Aorta (tissue), 5 donors: ENCODE data around the gene ABHD14A. TPM values are rescaled to one million over a fixed set of nuclear protein-coding genes. Genes with fewer than 3 reads are reported as not detected.
A peak's percentile ranks its signal among the peaks of the same experiment; 100 is the strongest.

Source experiments
- ATAC-seq: fragments of 200-7000 bp; cut with Tn5 transposase; one replicate; pipeline ENCODE4 v1.9.1; 2022; ENCODE audit warnings: moderate library complexity; ENCODE audit not compliant: low FRiP score
- DNase-seq, 2 donors: peaks; one replicate each; pipeline ENCODE4 v3.0.0-alpha.2; 2020
- H3K27ac ChIP-seq, 2 donors: one replicate each; pipeline ENCODE4 v1.5.1; 2013; ENCODE audit warnings: low read length in 2 of 2, mild to moderate bottlenecking in 2 of 2, moderate library complexity in 2 of 2, control low read depth in 1 of 2, inconsistent platforms in 1 of 2, low read depth in 1 of 2
- H3K27me3 ChIP-seq, 2 donors: one replicate each; pipeline ENCODE4 v1.6.1; 2013; ENCODE audit warnings: control low read depth in 1 of 2, low read length in 1 of 2, mild to moderate bottlenecking in 1 of 2, moderate library complexity in 1 of 2; ENCODE audit not compliant: insufficient read depth in 2 of 2, control insufficient read depth in 1 of 2
- H3K36me3 ChIP-seq, 2 donors: one replicate each; pipeline ENCODE4 v1.6.1; 2013; ENCODE audit warnings: control low read depth in 1 of 2, low read length in 1 of 2, mild to moderate bottlenecking in 1 of 2; ENCODE audit not compliant: insufficient read depth in 2 of 2, control insufficient read depth in 1 of 2
- H3K4me1 ChIP-seq, 2 donors: one replicate each; pipeline ENCODE4 v1.6.1; 2013; ENCODE audit warnings: low read length in 2 of 2, control low read depth in 1 of 2, mild to moderate bottlenecking in 1 of 2, moderate library complexity in 1 of 2; ENCODE audit not compliant: insufficient read depth in 2 of 2, control insufficient read depth in 1 of 2
- H3K4me3 ChIP-seq, 2 donors: one replicate each; pipeline ENCODE4 v1.5.1; 2013; ENCODE audit warnings: low read length in 2 of 2, control low read depth in 1 of 2, mild to moderate bottlenecking in 1 of 2
- H3K9me3 ChIP-seq: one replicate; pipeline ENCODE4 v1.6.1; 2013; ENCODE audit warnings: mild to moderate bottlenecking, low read length; ENCODE audit not compliant: control insufficient read depth
- WGBS, 2 donors: extraction: QIAGEN DNeasy Blood & Tissue Kit; methylation state at CpG; one replicate each; pipeline ENCODE4 v1.1.7; 2013; 5-methylcytosine and 5-hydroxymethylcytosine counted together
- intact Hi-C, 2 donors: fragments of 100-400 bp; cut with DNase I; formaldehyde crosslinking; loops; one replicate each; pipeline versions ENCODE4 v1.14.2 to v1.15.0; 2022
- polyA plus RNA-seq, 2 donors: library from polyadenylated mRNA; stranded (reverse); fragments of 200-250 nt; gene quantifications; one replicate each; pipeline ENCODE4 v1.2.3, GENCODE V29; 2013
- total RNA-seq, 2 donors: library from RNA; stranded (reverse); fragmentation: NEBNext Ultra II Directional; extraction: Animal tissue kit (Norgen Biotek cat#: 25700); gene quantifications; one replicate each; pipeline ENCODE4 v1.2.1, GENCODE V29; 2021
- donor health status: healthy with polysubstance abuse.
- donor health status: Bipolar disorder and iron deficiency.
- donor health status: DM: no; HTN: no; CAD: no.
- donor health status: DM: no; HTN: no; CAD: no.
- donor health status: DM: yes; HTN: yes; CAD: no.

Gene ABHD14A
- total and polyA plus RNA-seq, 4 donors: 4.7 to 23.0 (median 12.7) TPM

DNA sequence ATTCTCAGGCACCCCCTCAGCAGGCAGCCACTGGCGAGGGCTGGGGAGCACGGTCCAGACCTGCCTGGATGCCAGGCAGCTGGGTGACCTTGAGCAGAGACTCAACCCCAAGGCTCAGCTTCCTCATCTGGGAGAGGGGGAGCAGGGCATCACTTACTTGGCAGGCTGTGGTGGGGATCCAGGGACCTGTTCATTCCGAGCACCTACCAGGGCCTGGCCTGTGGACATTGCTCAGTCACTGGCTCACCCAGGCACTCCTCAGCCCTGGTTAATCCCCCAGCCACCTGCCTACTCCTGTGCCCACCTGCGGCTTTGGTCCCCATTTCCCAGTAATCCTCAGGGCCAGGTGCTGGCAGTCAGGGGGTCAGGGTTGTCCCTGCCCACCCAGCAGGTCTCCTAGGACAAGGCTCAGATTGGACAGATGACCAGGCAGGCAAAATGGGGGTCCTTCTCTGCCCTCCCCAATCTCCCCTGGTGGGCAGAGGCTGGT lies 30.1 kb downstream of the ABHD14A start:
- Histone ChIP-seq H3K27me3 (no peaks in the 10 kb centered on the region), H3K9me3 (no peaks in the 10 kb centered on the region), H3K4me3 (no peak overlapping the region), H3K27ac (no peak overlapping the region), H3K36me3 (no peaks in the 10 kb centered on the region), H3K4me1 (no peaks in the 10 kb centered on the region)
- DNase-seq (no peak), ATAC-seq (peak; percentile 24)
- intact Hi-C loops: loop anchor here (1.0 to 10.0 kb wide), 3 partner anchors 48 to 340 kb away; no protein-coding TSS in a partner anchor
- WGBS, 2 donors: 94 to 95% methylated on average over 4 of the region's 4 CpGs

DNA sequence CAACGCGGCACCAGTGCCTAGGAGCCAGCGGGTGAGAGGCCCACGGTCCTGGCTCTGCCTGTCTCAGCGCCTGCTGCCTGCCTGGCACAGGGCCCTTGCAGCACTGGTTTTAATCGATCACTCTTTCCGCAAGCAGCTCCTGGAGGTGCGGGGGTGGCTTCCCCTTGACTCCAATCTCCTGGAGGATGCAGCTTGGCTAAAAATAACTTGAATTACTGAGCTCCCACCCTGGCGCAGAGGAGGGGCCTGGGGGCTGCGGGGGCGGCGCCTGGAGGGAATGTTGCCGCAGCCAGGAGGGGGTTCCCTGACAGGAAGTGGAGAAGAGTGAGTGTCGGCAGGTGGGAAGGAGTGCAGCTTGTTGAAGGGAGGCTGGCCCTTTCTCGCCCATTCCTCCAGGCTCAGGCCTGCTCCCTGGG lies 30.7 kb downstream of the ABHD14A start:
- intact Hi-C loops: loop anchor here in 1 of 2 donors (10.0 kb wide), 1 partner anchor 339 kb away; no protein-coding TSS in a partner anchor

DNA sequence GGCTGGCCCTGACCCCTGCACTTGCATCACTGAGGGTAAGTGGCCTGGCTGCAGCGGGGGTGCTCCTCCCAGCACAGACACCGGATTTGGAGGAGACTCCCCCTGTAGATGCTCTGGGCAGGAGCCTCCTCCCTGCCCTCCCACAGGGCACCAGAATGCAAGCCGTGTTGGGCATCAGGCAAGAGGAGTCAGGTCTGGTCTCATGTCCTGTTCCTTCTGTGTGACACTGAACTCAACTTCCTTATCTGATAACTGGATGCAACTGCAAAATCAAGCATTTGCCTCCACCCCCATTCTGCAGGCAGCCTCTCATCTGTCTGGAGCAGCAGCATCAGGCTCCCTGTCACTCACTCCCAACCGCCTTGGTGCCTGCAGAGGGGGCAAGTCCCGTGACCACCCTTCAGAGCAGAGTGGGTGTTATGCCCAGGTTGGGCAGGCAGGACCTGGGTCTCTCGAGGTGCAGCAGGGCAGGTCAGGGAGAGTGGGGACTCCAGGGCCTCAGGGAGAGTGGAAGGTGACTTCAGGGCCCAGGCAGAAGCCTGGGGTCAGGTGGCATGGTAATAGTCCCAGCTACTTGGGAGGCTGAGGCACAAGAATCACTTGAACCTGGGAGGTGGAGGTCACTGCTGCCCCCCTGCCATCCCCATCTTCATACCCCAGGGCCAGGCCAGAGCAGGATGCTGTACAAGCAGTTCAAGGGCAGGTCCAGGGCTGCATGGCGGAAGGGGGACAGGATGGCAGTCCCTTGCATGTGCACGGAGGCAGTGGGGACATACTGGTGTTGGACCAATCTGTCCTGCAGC lies 31.4 kb downstream of the ABHD14A start:
- Histone ChIP-seq H3K4me1 (no peaks in the 10 kb centered on the region), H3K4me3 (no peak overlapping the region), H3K36me3 (no peaks in the 10 kb centered on the region), H3K27me3 (no peaks in the 10 kb centered on the region), H3K27ac (no peak overlapping the region), H3K9me3 (no peaks in the 10 kb centered on the region)
- ATAC-seq (no peak), DNase-seq (no peak)
- intact Hi-C loops: loop anchor here in 1 of 2 donors (10.0 kb wide), 1 partner anchor 339 kb away; no protein-coding TSS in a partner anchor
- WGBS, 2 donors: 67 to 68% methylated on average over 8 of the region's 8 CpGs

More for the DNA sequence above, 30.7 kb downstream of the ABHD14A start:
- H3K4me1 ChIP-seq: no peaks in the 10 kb centered on the region
- no peak overlapping the region for H3K4me3 ChIP-seq
- H3K27ac ChIP-seq: no peak overlapping the region
- no peaks in the 10 kb centered on the region for H3K27me3 ChIP-seq
- peak in 1 of 2 donors; percentile 87 for DNase-seq
- ATAC-seq: peak; percentile 34
- WGBS, 2 donors: 10 to 12% methylated on average over 15 of the region's 15 CpGs
- H3K36me3 ChIP-seq: no peaks in the 10 kb centered on the region
- no peaks in the 10 kb centered on the region for H3K9me3 ChIP-seq

DNA sequence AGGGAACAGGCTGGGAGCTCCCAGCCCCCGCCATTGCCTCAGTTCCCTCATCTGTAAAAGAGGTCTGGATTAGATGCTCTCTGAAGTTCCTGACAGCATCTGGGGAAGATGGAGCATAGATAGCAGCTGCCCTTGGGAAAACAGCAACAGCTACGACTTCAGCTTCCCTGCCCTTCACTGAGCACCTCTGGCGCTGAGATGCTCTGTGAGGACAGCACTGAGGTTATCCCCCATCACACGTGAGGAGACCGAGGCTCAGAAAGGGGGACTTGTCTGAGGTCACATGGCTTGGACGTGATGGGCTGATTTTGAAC lies 31.9 kb downstream of the ABHD14A start:
- H3K4me1 ChIP-seq: no peaks in the 10 kb centered on the region
- H3K36me3 ChIP-seq: no peaks in the 10 kb centered on the region
- no peak overlapping the region for H3K27ac ChIP-seq
- DNase-seq (no peak), ATAC-seq (no peak)
- 93 to 96% methylated on average over 6 of the region's 6 CpGs for whole genome bisulfite sequencing, 2 donors
- H3K27me3 ChIP-seq: no peaks in the 10 kb centered on the region
- H3K9me3 ChIP-seq: no peaks in the 10 kb centered on the region
- no peak overlapping the region for H3K4me3 ChIP-seq
- intact Hi-C loops: loop anchor here in 1 of 2 donors (10.0 kb wide), 1 partner anchor 338 kb away; no protein-coding TSS in a partner anchor

DNA sequence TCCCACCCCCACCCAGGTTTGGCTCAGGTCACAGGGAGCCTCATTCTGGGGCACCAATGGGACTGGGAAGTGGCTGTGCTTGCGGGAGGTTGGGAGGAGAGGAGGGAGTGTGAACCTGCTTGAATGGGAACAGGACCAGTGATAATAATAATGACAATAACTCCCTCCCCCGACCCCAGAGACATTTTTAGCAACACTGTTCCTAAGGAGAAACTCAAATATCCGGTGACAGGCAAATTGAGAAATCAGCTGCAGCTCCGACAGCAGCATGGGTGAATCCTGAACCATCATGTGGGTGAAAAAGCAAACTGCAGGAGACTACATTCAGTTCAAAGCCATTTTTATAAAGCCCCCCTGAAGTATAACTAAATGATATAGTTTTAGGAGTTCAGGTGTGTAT lies 32.4 kb downstream of the ABHD14A start:
- no peak overlapping the region for H3K27ac ChIP-seq
- H3K4me3 ChIP-seq: no peak overlapping the region
- DNase-seq (no peak), ATAC-seq (no peak)
- H3K36me3 ChIP-seq: no peaks in the 10 kb centered on the region
- H3K27me3 ChIP-seq: no peaks in the 10 kb centered on the region
- H3K9me3 ChIP-seq: no peaks in the 10 kb centered on the region
- intact Hi-C loops: loop anchor here in 1 of 2 donors (10.0 kb wide), 1 partner anchor 338 kb away; no protein-coding TSS in a partner anchor
- 41 to 74% methylated on average over 4 of the region's 4 CpGs for WGBS, 2 donors
- no peaks in the 10 kb centered on the region for H3K4me1 ChIP-seq

DNA sequence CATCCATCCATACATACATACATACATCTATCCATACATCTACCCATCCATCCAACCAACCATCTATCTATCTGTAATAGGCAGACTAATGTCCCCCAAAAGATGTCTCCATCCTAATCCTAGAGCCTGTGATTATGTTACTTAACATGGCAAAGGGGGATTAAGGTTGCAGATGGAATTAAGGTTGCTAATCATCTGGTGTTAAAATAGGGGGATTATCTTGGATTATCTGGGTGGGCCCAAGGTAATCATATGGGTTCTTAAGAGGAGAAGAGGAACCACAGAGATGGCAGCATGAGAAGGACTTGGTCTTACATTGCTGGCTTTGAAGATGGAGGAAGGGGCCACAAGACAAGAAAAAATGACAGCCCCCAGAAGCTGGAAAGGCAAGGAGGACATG lies 35.6 kb downstream of the ABHD14A start:
- ATAC-seq (no peak), DNase-seq (no peak)
- H3K4me1 ChIP-seq: no peaks in the 10 kb centered on the region
- intact Hi-C loops: no loop called here
- H3K36me3 ChIP-seq: no peaks in the 10 kb centered on the region
- no peak overlapping the region for H3K4me3 ChIP-seq
- H3K27ac ChIP-seq: no peak overlapping the region
- no peaks in the 10 kb centered on the region for H3K9me3 ChIP-seq
- no peaks in the 10 kb centered on the region for H3K27me3 ChIP-seq

DNA sequence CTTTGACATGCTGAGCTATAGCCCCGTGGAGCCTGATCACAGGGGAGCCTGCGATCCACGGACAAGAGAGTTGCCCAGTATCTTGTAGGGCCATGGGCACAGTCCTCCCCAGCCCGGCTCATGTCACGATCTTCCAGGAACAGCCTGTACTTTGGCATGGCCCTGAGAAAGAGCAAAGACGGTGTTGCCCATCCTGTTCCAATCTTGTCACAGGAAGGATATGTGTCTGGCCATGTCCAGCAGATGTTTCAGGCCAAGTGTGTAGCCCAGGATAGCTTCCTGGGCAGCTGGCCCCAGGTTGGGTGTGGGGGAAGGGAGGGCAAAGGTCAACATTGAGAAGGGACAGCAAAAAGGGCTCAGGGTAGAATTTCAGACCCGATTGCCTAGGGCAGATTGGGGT lies 37.8 kb downstream of the ABHD14A start:
- H3K27ac ChIP-seq: no peak overlapping the region
- no peaks in the 10 kb centered on the region for H3K36me3 ChIP-seq
- H3K4me3 ChIP-seq: no peak overlapping the region
- no peaks in the 10 kb centered on the region for H3K9me3 ChIP-seq
- H3K27me3 ChIP-seq: no peaks in the 10 kb centered on the region
- no peak for ATAC-seq
- no peaks in the 10 kb centered on the region for H3K4me1 ChIP-seq
- intact Hi-C loops: no loop called here
- DNase-seq: no peak
- 68 to 80% methylated on average over 7 of the region's 7 CpGs for WGBS, 2 donors

DNA sequence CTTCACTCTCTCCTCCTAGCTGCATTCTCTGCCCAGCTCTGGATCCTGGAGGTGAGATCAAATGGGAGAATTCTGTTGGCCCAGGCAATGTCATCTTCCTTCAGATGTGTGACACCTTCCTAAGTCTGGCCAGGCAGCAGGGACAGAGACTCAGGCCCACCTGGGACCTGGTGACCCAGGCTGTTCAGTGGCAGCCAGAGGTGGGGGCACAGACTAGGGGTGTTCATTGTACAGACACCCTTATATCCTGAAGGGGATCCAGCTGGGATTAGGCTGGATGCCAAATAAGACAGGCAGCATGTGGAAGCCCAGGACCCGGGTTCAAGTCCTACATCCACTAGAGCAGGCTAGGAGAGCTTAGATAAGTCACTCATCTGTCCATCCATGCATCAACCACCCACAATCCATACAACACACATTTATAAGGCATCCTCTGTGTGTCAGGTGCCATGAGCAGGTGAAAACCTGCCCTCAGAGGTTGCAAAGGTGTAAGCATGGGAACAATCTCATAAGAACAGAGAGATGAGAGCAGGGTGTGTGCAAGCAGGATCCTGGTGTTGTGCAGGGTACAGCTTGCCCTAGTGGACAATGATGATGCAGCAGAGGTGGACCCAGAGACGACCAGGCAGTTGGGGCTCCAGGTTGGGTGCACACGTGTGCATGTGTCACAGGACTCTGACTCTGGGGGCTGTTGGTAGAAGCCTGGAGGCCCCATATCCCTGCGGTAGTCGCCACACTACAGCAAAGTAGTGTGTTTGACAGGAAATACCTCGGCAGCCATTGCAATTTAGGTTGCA lies 39.1 kb downstream of the ABHD14A start:
- intact Hi-C loops: no loop called here
- Histone ChIP-seq H3K4me3 (no peak overlapping the region), H3K27me3 (no peaks in the 10 kb centered on the region), H3K27ac (no peak overlapping the region), H3K36me3 (no peaks in the 10 kb centered on the region), H3K9me3 (no peaks in the 10 kb centered on the region), H3K4me1 (no peaks in the 10 kb centered on the region)
- DNase-seq (no peak), ATAC-seq (no peak)
- WGBS, 2 donors: 83 to 90% methylated on average over 6 of the region's 6 CpGs
